Measurements from ENCODE around the gene PAPOLG. TPM values are rescaled to one million over a fixed set of nuclear protein-coding genes. Genes with fewer than 3 reads are reported as not detected.

The PAPOLG gene
- total RNA-seq, 1 donor from 2014 or later: 60.8 TPM

GRCh38 chr2:60827369-60827768 lies 71.3 kb downstream of the PAPOLG start:
- Histone ChIP-seq H3K9ac (no peak overlapping the region), H3K4me1 (no peaks in the 10 kb centered on the region), H3K4me3 (no peak overlapping the region), H3K9me3 (ENCODE audit: low read depth) (no peaks in the 10 kb centered on the region), H3F3A (ENCODE audit: low read depth) (no peaks in the 10 kb centered on the region), H3K36me3 (no peaks in the 10 kb centered on the region), H2AFZ (replicated peaks) (no peak overlapping the region), H3K27ac (no peak overlapping the region), H4K20me1 (ENCODE audit: low read depth) (no peaks in the 10 kb centered on the region), H3K4me2 (no peak overlapping the region), H3K79me2 (ENCODE audit: low read depth) (no peaks in the 10 kb centered on the region), H3K27me3 (no peaks in the 10 kb centered on the region)
- H3K27ac Mint-ChIP-seq: no peak overlapping the region
- no peak for TF ChIP-seq CTCF (IDR thresholded peaks at IDR 0.05)
- TF ChIP-seq EZH2 (IDR thresholded peaks at IDR 0.05): no peak
- TF ChIP-seq EZH2phosphoT487 (IDR thresholded peaks at IDR 0.05): no peak
- no peaks in the 10 kb centered on the region for H3K9me3 Mint-ChIP-seq
- peaks cover 2% of the 10 kb centered on the region for H3K27me3 Mint-ChIP-seq (ENCODE audit: insufficient read depth, low read depth)
- no peaks in the 10 kb centered on the region for H3K36me3 Mint-ChIP-seq
- DNase-seq (ENCODE audit: low spot score): no peak
- no peak overlapping the region for H3K4me3 Mint-ChIP-seq
- H3K4me1 Mint-ChIP-seq: no peaks in the 10 kb centered on the region

- H3K27me3 ChIP-seq: peaks cover 9% of the 10 kb centered on the region
- no peak overlapping the region for H3K27ac Mint-ChIP-seq
- H3K4me1 Mint-ChIP-seq: no peaks in the 10 kb centered on the region
- H3K9me3 Mint-ChIP-seq: no peaks in the 10 kb centered on the region
- H3K36me3 ChIP-seq: no peaks in the 10 kb centered on the region
- H3K27ac ChIP-seq: no peak overlapping the region
- H3K9me3 ChIP-seq (ENCODE audit: low read depth): no peaks in the 10 kb centered on the region
- H3K4me3 ChIP-seq: no peak overlapping the region
- H3K36me3 Mint-ChIP-seq: no peaks in the 10 kb centered on the region
- H4K20me1 ChIP-seq (ENCODE audit: low read depth): no peaks in the 10 kb centered on the region
- TF ChIP-seq EZH2phosphoT487 (IDR thresholded peaks at IDR 0.05) (no peak), CTCF (IDR thresholded peaks at IDR 0.05) (no peak), EZH2 (IDR thresholded peaks at IDR 0.05) (no peak)
- no peaks in the 10 kb centered on the region for H3K79me2 ChIP-seq (ENCODE audit: low read depth)
- DNase-seq (ENCODE audit: low spot score): no peak
- H3K27me3 Mint-ChIP-seq (ENCODE audit: insufficient read depth, low read depth): peaks cover 2% of the 10 kb centered on the region
- no peak overlapping the region for H3K9ac ChIP-seq
- H3K4me1 ChIP-seq: no peaks in the 10 kb centered on the region
- H2AFZ ChIP-seq (replicated peaks): no peak overlapping the region
- H3K4me3 Mint-ChIP-seq: no peak overlapping the region
- H3F3A ChIP-seq (ENCODE audit: low read depth): no peaks in the 10 kb centered on the region
- no peak overlapping the region for H3K4me2 ChIP-seq
Observed at GRCh38 chr2:60830991-60831390, 74.9 kb downstream of the PAPOLG start.

GRCh38 chr2:60831921-60832320 lies 75.9 kb downstream of the PAPOLG start:
- Mint-ChIP-seq H3K4me3 (no peak overlapping the region), H3K27me3 (ENCODE audit: insufficient read depth, low read depth) (peaks cover 2% of the 10 kb centered on the region), H3K9me3 (no peaks in the 10 kb centered on the region), H3K27ac (no peak overlapping the region), H3K36me3 (no peaks in the 10 kb centered on the region), H3K4me1 (no peaks in the 10 kb centered on the region)
- peaks cover 19% of the 10 kb centered on the region for H3K27me3 ChIP-seq
- no peaks in the 10 kb centered on the region for H3K36me3 ChIP-seq
- H2AFZ ChIP-seq (replicated peaks): no peak overlapping the region
- H3K79me2 ChIP-seq (ENCODE audit: low read depth): no peaks in the 10 kb centered on the region
- no peaks in the 10 kb centered on the region for H3K9me3 ChIP-seq (ENCODE audit: low read depth)
- no peaks in the 10 kb centered on the region for H3F3A ChIP-seq (ENCODE audit: low read depth)
- DNase-seq (ENCODE audit: low spot score): no peak
- no peaks in the 10 kb centered on the region for H3K4me1 ChIP-seq
- H3K27ac ChIP-seq: no peak overlapping the region
- H3K9ac ChIP-seq: no peak overlapping the region
- no peaks in the 10 kb centered on the region for H4K20me1 ChIP-seq (ENCODE audit: low read depth)
- no peak for TF ChIP-seq CTCF (IDR thresholded peaks at IDR 0.05)
- no peak for TF ChIP-seq EZH2 (IDR thresholded peaks at IDR 0.05)
- TF ChIP-seq EZH2phosphoT487 (IDR thresholded peaks at IDR 0.05): no peak
- no peak overlapping the region for H3K4me2 ChIP-seq
- H3K4me3 ChIP-seq: no peak overlapping the region
